Left kidney (tissue), 2 donors: ENCODE measurements around the gene COMMD4. TPM values are rescaled to one million over a fixed set of nuclear protein-coding genes. Genes with fewer than 3 reads are reported as not detected.
"Not testable (repeated sequence)": the region's sequence is repeated elsewhere in the genome, so short reads cannot be mapped to it uniquely, and the experiment has no call there.

ENCODE experiments used
- DNase-seq: peaks from one replicate; pipeline ENCODE4 v3.0.0-alpha.2; 2013
- polyA plus RNA-seq: library from polyadenylated mRNA; unstranded; fragments of 120-200 nt; gene quantifications from one replicate; pipeline ENCODE4 v1.2.1, GENCODE V29; 2013; ENCODE audit not compliant: insufficient read length

COMMD4 gene
- polyA plus RNA-seq, 1 donor: 91.0 TPM

DNA sequence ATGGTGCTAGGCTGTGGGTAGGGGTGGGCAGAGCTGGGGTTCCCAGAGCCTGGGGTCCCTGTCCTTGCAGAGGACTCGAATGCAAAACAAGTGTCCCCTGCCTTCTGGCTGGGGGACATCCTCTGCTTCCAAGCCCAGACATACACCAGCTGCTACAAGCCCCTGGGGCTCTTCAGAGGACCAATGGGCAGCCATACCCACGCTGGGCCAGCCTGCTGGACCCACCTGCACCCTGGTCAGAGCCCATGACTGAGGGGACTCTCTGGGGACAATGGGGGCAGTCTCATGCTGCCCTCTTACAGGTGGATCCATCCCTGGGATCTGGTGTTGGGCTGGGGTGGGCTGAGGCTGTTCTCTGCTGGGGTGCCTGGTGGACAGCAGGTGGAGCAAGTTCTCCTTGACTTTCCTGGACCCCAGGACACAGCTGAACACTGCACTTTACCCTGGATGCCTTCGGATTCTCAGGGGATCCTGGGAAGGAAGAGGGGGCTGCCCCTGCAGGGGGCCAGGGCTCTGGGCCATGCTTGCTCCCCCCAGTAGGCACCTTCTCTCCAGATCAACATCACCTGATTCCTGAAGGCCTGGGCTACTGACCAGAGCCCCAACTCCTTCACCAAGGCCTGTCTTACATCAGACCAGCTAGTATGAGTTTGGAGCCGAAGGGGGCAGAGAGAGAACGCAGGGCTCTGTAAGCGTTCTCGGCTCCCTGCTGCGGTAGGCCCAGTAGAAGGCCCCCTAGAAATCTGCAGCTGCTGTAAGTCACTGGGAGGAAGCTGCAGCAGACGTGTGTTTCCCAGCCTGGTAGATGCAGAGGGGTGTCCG lies 7.2 kb upstream of the COMMD4 start:
- no peak for DNase-seq

DNA sequence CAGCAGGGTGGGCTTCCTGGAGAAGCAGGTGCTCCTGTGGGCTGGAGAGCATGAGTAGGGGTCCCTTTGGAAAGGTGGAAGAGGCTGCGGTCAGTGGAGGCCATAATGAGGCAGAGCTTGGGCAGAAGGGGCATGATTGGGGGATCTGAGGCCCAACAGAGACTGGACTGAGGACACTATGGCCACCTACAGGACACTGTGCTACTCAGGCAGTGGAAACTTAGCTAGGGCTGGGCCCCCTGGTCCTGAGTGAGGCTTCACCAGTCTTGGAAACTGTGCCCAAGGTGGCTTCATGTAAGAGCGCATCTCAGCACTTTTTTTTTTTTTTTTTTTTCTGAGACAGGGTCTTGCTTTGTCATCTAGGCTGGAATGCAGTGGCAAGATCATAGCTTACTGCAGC lies 6.3 kb upstream of the COMMD4 start:
- no peak for DNase-seq

GRCh38 chr15:75332093-75332492 lies 3.8 kb upstream of the COMMD4 start:
- DNase-seq: not testable (repeated sequence)

GRCh38 chr15:75333654-75334419 lies 2.0 kb upstream of the COMMD4 start:
- DNase-seq: not testable (repeated sequence)

- no peak for DNase-seq
Measured at GRCh38 chr15:75335313-75335704, 554 bp upstream of the COMMD4 start.

GRCh38 chr15:75338661-75339240 lies 2.9 kb downstream of the COMMD4 start:
- no peak for DNase-seq

GRCh38 chr15:75339531-75340240 lies 3.8 kb downstream of the COMMD4 start:
- DNase-seq: no peak

DNA sequence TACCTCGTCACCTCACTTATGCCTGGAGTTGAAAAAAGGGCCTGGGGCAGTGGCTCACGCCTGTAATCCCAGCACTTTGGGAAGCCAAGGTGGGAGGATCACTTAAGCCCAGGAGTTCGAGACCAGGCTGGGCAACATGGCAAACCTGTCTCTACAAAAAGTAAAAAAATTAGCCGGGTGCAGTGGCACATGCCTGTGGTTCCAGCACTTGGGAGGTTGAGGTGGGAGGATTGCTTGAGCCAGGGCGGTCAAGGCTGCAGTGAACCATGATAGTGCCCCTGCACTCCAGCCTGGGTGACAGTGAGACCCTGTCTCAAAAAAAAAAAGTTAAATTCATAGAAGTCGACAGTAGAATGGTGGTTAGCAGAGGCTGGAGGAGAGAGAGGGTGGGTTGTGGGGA lies 6.4 kb downstream of the COMMD4 start:
- DNase-seq: no peak

GRCh38 chr15:75343953-75344352 lies 8.1 kb downstream of the COMMD4 start:
- not testable (repeated sequence) for DNase-seq

DNA sequence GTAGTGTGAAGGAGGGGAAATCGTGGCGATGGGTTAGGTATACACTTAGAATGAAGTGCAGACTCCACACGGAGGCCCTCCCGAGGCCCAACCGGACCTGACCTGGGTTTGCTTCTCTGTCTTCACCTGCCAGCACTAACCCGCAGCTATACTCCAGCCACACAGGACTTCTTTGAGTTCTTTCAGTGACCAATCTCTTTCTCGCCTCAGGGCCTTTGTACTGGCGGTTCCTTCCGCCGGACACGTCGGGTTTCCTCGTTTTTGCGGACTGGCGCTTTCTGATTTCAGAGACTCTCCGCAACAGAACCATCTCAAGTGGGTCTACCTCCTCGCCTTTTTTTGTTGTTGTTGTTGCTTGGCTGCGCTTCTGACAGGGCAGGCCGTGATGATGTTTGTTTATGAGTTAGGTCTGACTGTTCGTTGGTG lies 10.9 kb downstream of the COMMD4 start, which contains the start of gene NEIL1:
TSS of gene NEIL1 (plus strand) at position 244 of the 426 bp plus-strand sequence. CDS start 1,867 bp downstream, outside the sequence.
- DNase-seq: no peak

- peak; percentile 44 for DNase-seq
Measured at GRCh38 chr15:75347222-75348033, 11.6 kb downstream of the COMMD4 start.

GRCh38 chr15:75348034-75348561 lies 12.2 kb downstream of the COMMD4 start:
- DNase-seq: peak; percentile 11

- peak; percentile 3 for DNase-seq
Measured at GRCh38 chr15:75348562-75349350, 12.9 kb downstream of the COMMD4 start.

DNA sequence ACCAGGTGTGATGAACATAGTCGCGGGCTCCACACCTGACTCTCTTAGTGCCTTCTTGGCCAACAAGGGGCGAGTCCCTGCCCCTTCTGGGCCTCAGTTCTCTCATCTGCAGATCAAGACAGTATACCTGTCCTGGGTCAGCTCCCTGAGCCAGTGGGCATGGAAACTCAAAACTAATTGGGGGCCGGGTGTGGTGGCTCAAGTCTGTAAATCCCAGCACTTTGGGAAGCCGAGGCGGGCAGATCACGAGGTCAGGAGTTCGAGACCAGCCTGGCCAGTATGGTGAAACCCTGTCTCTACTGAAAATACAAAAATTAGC lies 13.4 kb downstream of the COMMD4 start:
- DNase-seq: not testable (repeated sequence)

DNA sequence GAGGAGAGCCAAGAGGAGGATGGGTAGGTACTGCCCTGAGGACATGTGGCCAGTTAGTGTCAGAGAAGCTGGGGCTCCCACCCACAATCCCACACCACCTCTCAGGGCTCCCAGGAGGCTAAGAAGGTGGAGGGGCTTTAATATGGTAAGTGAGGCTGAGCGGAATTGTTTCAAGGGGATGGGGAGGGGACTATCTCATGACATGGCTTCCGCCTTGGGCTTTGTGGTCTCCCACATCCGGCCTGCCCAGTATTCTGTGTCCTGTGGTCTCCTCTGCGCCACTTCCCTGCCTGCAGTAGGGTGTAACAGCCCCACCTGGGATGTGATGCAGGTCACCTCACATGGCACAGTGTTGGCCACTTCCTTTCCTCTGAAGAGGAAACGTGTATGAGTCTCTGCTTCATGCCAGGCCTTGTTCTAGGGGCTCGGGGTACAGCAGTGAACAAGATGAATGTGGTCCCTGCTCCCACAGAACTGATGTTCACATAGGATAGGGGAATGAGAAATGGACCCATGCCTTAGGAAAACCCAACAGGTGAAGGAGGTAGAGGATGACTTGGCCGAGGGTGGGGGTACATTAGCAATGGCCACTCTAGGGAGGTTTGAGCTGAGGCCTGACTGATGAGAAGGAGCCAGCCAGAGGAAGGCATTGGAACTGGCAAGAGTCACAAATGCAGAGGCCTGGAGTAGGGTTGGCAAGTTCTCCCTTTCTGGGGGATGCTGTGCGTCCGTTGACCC lies 14.2 kb downstream of the COMMD4 start:
- no peak for DNase-seq

GRCh38 chr15:75350601-75351361 lies 14.9 kb downstream of the COMMD4 start:
- DNase-seq: no peak

DNA sequence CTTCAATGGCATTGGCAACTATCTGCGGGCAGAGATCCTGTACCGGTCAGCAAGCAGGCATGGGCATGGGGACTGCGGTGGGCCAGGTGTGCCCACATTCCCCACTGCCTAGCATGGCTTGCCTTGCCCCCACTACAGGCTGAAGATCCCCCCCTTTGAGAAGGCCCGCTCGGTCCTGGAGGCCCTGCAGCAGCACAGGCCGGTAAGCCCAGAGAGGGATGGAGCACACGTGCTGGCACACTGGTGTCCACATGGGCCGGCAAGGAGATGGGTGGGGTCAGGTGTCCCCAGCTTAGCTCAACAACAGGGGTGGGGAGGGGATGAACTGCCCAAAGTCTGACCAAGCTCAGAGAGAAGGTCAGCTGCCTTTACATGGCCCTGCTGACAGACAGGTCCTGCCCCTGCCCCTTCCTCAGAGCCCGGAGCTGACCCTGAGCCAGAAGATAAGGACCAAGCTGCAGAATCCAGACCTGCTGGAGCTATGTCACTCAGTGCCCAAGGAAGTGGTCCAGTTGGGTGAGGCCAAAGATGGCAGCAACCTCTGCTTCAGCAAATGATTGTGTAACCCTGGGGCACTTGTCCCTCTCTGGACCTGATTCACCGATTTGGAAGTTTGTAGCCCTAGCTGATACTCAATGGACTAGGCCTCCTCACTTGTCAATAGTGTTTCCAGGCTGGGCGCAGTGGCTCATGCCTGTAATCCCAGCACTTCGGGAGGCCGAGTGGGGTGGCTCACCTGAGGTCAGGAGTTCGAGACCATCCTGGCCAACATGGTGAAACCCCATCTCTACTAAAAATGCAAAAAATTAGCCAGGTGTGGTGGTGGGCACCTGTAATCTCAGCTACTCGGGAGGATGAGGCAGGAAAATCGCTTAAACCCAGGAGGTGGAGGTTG lies 16.6 kb downstream of the COMMD4 start:
- DNase-seq: no peak

DNA sequence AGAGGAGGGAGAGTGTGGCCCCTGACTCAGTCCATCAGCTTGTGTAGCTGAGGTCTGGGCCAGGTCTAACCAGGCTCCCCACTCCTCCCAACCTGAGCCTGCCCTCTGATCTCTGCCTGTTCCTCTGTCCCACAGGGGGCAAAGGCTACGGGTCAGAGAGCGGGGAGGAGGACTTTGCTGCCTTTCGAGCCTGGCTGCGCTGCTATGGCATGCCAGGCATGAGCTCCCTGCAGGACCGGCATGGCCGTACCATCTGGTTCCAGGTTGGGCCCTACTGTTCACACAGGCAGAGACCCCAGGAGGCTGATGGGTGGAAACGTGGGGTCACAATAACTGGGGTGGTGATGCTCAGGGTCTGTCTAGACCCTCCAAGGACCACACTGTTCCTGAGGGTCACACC lies 17.7 kb downstream of the COMMD4 start:
- DNase-seq: no peak
